DND-41 (cell line): Measurements from ENCODE around the gene COL4A5.

ENCODE experiments used
- ATAC-seq: fragments of 200-7000 bp; cut with Tn5 transposase; 3 replicates; pipeline ENCODE4 v1.9.1; 2021; ENCODE audit warnings: low read depth; ENCODE audit not compliant: insufficient read depth
- DNase-seq: peaks from one replicate; pipeline ENCODE4 v3.0.0-alpha.2; 2020
- H2AFZ ChIP-seq: 2 replicates; pipeline ENCODE4 v1.6.0; 2012; ENCODE audit warnings: low read depth, low read length
- H3K27ac ChIP-seq: 2 replicates; pipeline ENCODE4 v1.5.1; 2012; ENCODE audit warnings: low read length, inconsistent platforms
- H3K27me3 ChIP-seq: fragments of 200-600 bp; sonication (generic); 2 replicates; pipeline ENCODE4 v1.6.0; 2012; ENCODE audit warnings: low read length, mild to moderate bottlenecking, inconsistent platforms; ENCODE audit not compliant: insufficient read depth, poor library complexity
- H3K36me3 ChIP-seq: 2 replicates; pipeline ENCODE4 v1.5.1; 2012; ENCODE audit warnings: low read length, inconsistent platforms; ENCODE audit not compliant: insufficient read depth
- H3K4me1 ChIP-seq: 2 replicates; pipeline ENCODE4 v1.5.1; 2012; ENCODE audit warnings: mild to moderate bottlenecking, low read length; ENCODE audit not compliant: insufficient read depth
- H3K4me2 ChIP-seq: 2 replicates; pipeline ENCODE4 v1.6.0; 2012; ENCODE audit warnings: mild to moderate bottlenecking, moderate library complexity, low read length, inconsistent platforms; ENCODE audit not compliant: insufficient read depth
- H3K4me3 ChIP-seq, 2 experiments: fragments of 200-600 bp in 1 of 2; shearing (Covaris generic) in 1 of 2; 2 replicates each; pipeline ENCODE4 v1.5.1; 2012 to 2016; ENCODE audit warnings: inconsistent platforms in 2 of 2, low read length in 2 of 2, mild to moderate bottlenecking in 2 of 2, low read depth in 1 of 2, moderate library complexity in 1 of 2
- H3K79me2 ChIP-seq: 2 replicates; pipeline ENCODE4 v1.6.0; 2012; ENCODE audit warnings: low read length, inconsistent platforms; ENCODE audit not compliant: insufficient read depth
- H3K9ac ChIP-seq: 2 replicates; pipeline ENCODE4 v1.6.0; 2012; ENCODE audit warnings: low read depth, mild to moderate bottlenecking, inconsistent platforms, low read length, moderate library complexity
- H3K9me3 ChIP-seq: 2 replicates; pipeline ENCODE4 v1.5.1; 2012; ENCODE audit warnings: low read length, moderate library complexity, mild to moderate bottlenecking, inconsistent platforms; ENCODE audit not compliant: insufficient read depth, severe bottlenecking
- H4K20me1 ChIP-seq: 2 replicates; pipeline ENCODE4 v1.6.0; 2012; ENCODE audit warnings: low read length; ENCODE audit not compliant: insufficient read depth
- CTCF ChIP-seq: IDR thresholded peaks from 2 replicates; pipeline ENCODE4 v1.5.1; 2012; ENCODE audit warnings: borderline replicate concordance, low read length, moderate library complexity, mild to moderate bottlenecking; ENCODE audit not compliant: poor library complexity, severe bottlenecking; ENCODE audit errors: extremely low read depth
- EZH2 ChIP-seq: IDR thresholded peaks from 3 replicates; pipeline ENCODE4 v1.6.1; 2012; ENCODE audit warnings: borderline replicate concordance, low read depth, mild to moderate bottlenecking, moderate library complexity, low read length, inconsistent platforms; ENCODE audit not compliant: severe bottlenecking

The COL4A5 gene

DNA sequence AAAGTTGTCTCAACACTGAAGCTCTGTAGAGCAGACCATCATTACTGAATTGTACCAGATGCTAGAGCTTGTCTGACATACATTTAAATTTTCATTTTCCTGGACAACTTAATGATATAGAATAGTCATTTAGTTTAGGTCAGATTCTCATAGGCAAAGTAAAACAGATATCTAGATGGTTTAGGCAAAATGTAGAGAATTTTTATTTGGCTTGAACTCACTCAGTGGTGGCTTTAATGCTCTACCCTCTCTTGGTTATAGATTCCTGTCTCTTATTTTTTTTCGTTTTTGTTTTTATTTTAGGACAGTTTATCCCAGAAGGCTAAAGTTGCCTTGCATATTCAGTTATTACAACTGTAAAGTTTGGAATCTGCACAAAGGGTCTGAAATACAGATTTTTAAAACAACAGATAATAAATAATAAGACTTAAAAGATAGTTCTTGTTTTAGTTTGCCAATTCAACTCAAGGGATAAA lies 300.7 kb downstream of the COL4A5 start:
- Histone ChIP-seq H3K79me2 (no peaks in the 10 kb centered on the region), H3K9ac (no peak overlapping the region), H3K27me3 (no peaks in the 10 kb centered on the region), H3K4me2 (no peak overlapping the region), H3K4me3 (no peak overlapping the region), H2AFZ (no peak overlapping the region), H4K20me1 (no peaks in the 10 kb centered on the region), H3K36me3 (no peaks in the 10 kb centered on the region), H3K27ac (no peak overlapping the region), H3K9me3 (no peaks in the 10 kb centered on the region), H3K4me1 (no peaks in the 10 kb centered on the region)
- DNase-seq (no peak), ATAC-seq (no peak)
- no peak for TF ChIP-seq EZH2
- TF ChIP-seq CTCF: no peak
